K562 (cell line): ENCODE measurements around the gene COASY. TPM values are rescaled to one million over a fixed set of nuclear protein-coding genes. Genes with fewer than 3 reads are reported as not detected.
A peak's percentile ranks its signal among the peaks of the same experiment; 100 is the strongest.

Source experiments
- BRF2 ChIP-seq: IDR thresholded peaks from 3 replicates; pipeline ENCODE4 v1.6.1; 2011; ENCODE audit warnings: borderline replicate concordance, mild to moderate bottlenecking; ENCODE audit not compliant: insufficient read length, insufficient read depth
- CHAMP1 ChIP-seq: fragments of 450-650 bp; IDR thresholded peaks from 2 replicates; pipeline ENCODE4 v1.6.1; 2016; ENCODE audit warnings: mild to moderate bottlenecking
- CHCHD3 ChIP-seq: fragments of 250-450 bp; sonication (Bioruptor Pico); IDR thresholded peaks from 2 replicates; pipeline ENCODE4 v2.1.2; 2022; ENCODE audit warnings: mild to moderate bottlenecking
- E2F8 ChIP-seq: fragments of 450-650 bp; IDR thresholded peaks from 2 replicates; pipeline ENCODE4 v1.7.1; 2018; ENCODE audit warnings: mild to moderate bottlenecking, low read depth; ENCODE audit not compliant: partially characterized antibody
- NCOR1 ChIP-seq: fragments of 450-650 bp; IDR thresholded peaks from 2 replicates; pipeline ENCODE4 v1.6.1; 2016; ENCODE audit warnings: mild to moderate bottlenecking, moderate library complexity
- NFRKB ChIP-seq: fragments of 450-650 bp; IDR thresholded peaks from 2 replicates; pipeline ENCODE4 v1.6.1; 2016; ENCODE audit warnings: low read depth
- POLR2A ChIP-seq: fragments of 450-650 bp; conservative IDR thresholded peaks from 2 replicates; pipeline ENCODE4 v1.6.1; 2016
- RBBP5 ChIP-seq: fragments of 200-600 bp; sonication (generic); IDR thresholded peaks from 2 replicates; pipeline ENCODE4 v1.6.1; 2012; ENCODE audit warnings: borderline replicate concordance, mild to moderate bottlenecking, low read length, control low read depth, inconsistent platforms; ENCODE audit not compliant: insufficient read depth, poor library complexity, severe bottlenecking
- USF1 ChIP-seq: sonication (generic); formaldehyde crosslinking; IDR thresholded peaks from 2 replicates; pipeline ENCODE4 v1.9.0; 2022; ENCODE audit warnings: mild to moderate bottlenecking, missing genetic modification reagents
- ZMIZ1 ChIP-seq, 2 experiments: fragments of 150-350 bp in 1 of 2; IDR thresholded peaks; 2 replicates each; pipeline ENCODE4 v1.6.1; 2012 to 2016; ENCODE audit warnings: low read depth in 2 of 2, low read length in 2 of 2, mild to moderate bottlenecking in 1 of 2, moderate library complexity in 1 of 2
- ZNF24 ChIP-seq: fragments of 450-650 bp; IDR thresholded peaks from 2 replicates; pipeline ENCODE4 v1.6.1; 2016
- ZNF766 ChIP-seq: fragments of 200-800 bp; sonication (Bioruptor generic); conservative IDR thresholded peaks from 2 replicates; pipeline ENCODE4 v1.6.1; 2016; ENCODE audit warnings: missing genetic modification characterization, missing compliant biosample characterization
- polyA plus RNA-seq, 8 experiments: library from polyadenylated mRNA; depleted of rRNA in 4 of 8; stranded (reverse) in 5 of 8; unstranded in 3 of 8; fragments of >200 nt; fragmentation: Nextera tagmentation in 2 of 8; fragmentation: Illumina TruSeq in 1 of 8; extraction: Ambion mirVana in 2 of 8; extraction: Trizol in 1 of 8; gene quantifications; 2 replicates each; pipeline versions ENCODE4 v1.2.1 to v1.2.3, GENCODE V29; 2011 to 2014; ENCODE audit warnings: inconsistent platforms in 1 of 8, missing spikeins in 1 of 8
- total RNA-seq, 7 experiments: library from RNA; depleted of rRNA in 6 of 7; stranded (reverse); fragments of >200 nt in 6 of 7; fragmentation: Illumina TruSeq in 2 of 7; extraction: Trizol in 2 of 7; gene quantifications; 2 replicates each; pipeline versions ENCODE4 v1.2.1 to v1.2.3, GENCODE V29; 2011 to 2021; ENCODE audit warnings: low replicate concordance in 1 of 7

Gene COASY
- total and polyA plus RNA-seq, 9 of the 15 experiments (the other 6 are each of a cell fraction or from before 2014, with no cell fraction given), result 25.4 to 175 (median 62.3) TPM

GRCh38 chr17:42577532-42578281, 15.8 kb downstream of the COASY start, which contains the start of gene PSMC3IP (continued):
- TF ChIP-seq BRF2 (no peak), ZMIZ1 (IDR thresholded peaks at IDR 0.05; ENCODE audit: low read depth in 2 of 2, low read length in 2 of 2) (no peak), ZNF24 (no peak), ZNF766 (CRISPR knock-in tag) (no peak), CHCHD3 (CRISPR knock-in tag) (no peak), NFRKB (peak; percentile 81; the same call in 1 of the 2 replicates), E2F8 (peak; percentile 100), CHAMP1 (no peak), NCOR1 (peak; percentile 38; the same call in 1 of the 2 replicates), POLR2A (peak; percentile 92), RBBP5 (no peak), USF1 (no peak)
